ENCODE data around the gene ZNG1B.
"Not testable (repeated sequence)": the region's sequence is repeated elsewhere in the genome, so short reads cannot be mapped to it uniquely, and the experiment has no call there.

Gene ZNG1B

GRCh38 chr2:113504081-113504480 lies 66.6 kb downstream of the ZNG1B start:
- not testable (repeated sequence) for DNase-seq

GRCh38 chr2:113507394-113508140 lies 70.1 kb downstream of the ZNG1B start:
- not testable (repeated sequence) for DNase-seq

- not testable (repeated sequence) for DNase-seq
Observed at GRCh38 chr2:113508187-113508586, 70.7 kb downstream of the ZNG1B start.

- not testable (repeated sequence) for DNase-seq
Observed at GRCh38 chr2:113510913-113511312, 73.4 kb downstream of the ZNG1B start.

GRCh38 chr2:113511859-113512258 lies 74.4 kb downstream of the ZNG1B start:
- DNase-seq = not testable (repeated sequence)

GRCh38 chr2:113515457-113515856 lies 78.0 kb downstream of the ZNG1B start:
- not testable (repeated sequence) for DNase-seq

GRCh38 chr2:113515995-113516394 lies 78.5 kb downstream of the ZNG1B start:
- DNase-seq = not testable (repeated sequence)

- DNase-seq = not testable (repeated sequence)
Observed at GRCh38 chr2:113517025-113517424, 79.5 kb downstream of the ZNG1B start.

- DNase-seq = not testable (repeated sequence)
Observed at GRCh38 chr2:113520837-113521236, 83.3 kb downstream of the ZNG1B start.

GRCh38 chr2:113521492-113521891 lies 84.0 kb downstream of the ZNG1B start:
- not testable (repeated sequence) for DNase-seq

- not testable (repeated sequence) for DNase-seq
Observed at GRCh38 chr2:113524986-113525385, 87.5 kb downstream of the ZNG1B start.

- DNase-seq = not testable (repeated sequence)
Observed at GRCh38 chr2:113527350-113528045, 90.0 kb downstream of the ZNG1B start.

- DNase-seq = not testable (repeated sequence)
Observed at GRCh38 chr2:113528126-113528525, 90.6 kb downstream of the ZNG1B start.

- DNase-seq = not testable (repeated sequence)
Observed at GRCh38 chr2:113528904-113529303, 91.4 kb downstream of the ZNG1B start.

GRCh38 chr2:113532991-113533390 lies 95.5 kb downstream of the ZNG1B start:
- not testable (repeated sequence) for DNase-seq

GRCh38 chr2:113536573-113536972 lies 99.1 kb downstream of the ZNG1B start:
- DNase-seq = not testable (repeated sequence)

GRCh38 chr2:113540834-113541203 lies 103.3 kb downstream of the ZNG1B start:
- DNase-seq = not testable (repeated sequence)

GRCh38 chr2:113541204-113541975 lies 103.9 kb downstream of the ZNG1B start:
- not testable (repeated sequence) for DNase-seq

- DNase-seq = not testable (repeated sequence)
Observed at GRCh38 chr2:113541976-113542485, 104.5 kb downstream of the ZNG1B start.

GRCh38 chr2:113542529-113542928 lies 105.0 kb downstream of the ZNG1B start:
- not testable (repeated sequence) for DNase-seq

Data from NCI-H2171 treated with DMSO at 0.1 percent for 48 hours (cell line).